Stimulated activated CD8-positive, alpha-beta memory T cell treated with anti-CD3 and anti-CD28 coated beads, Interleukin-12 subunit alpha, Interleukin-12 subunit beta, amount 100 ng/mL, for 24 hours (primary cell): ENCODE measurements around the gene KLHL41.
A peak's percentile ranks its signal among the peaks of the same experiment; 100 is the strongest.

Source experiments
- DNase-seq: peaks from one replicate; pipeline ENCODE4 v3.0.0-alpha.2; 2020; ENCODE audit errors: extremely low read depth

Gene KLHL41

GRCh38 chr2:169509298-169509885, at the start of gene KLHL41:
Gene KLHL41, plus strand, starts transcription at chr2:169509702. Its CDS starts 77 bp downstream, at chr2:169509779.
- no peak for DNase-seq

DNA sequence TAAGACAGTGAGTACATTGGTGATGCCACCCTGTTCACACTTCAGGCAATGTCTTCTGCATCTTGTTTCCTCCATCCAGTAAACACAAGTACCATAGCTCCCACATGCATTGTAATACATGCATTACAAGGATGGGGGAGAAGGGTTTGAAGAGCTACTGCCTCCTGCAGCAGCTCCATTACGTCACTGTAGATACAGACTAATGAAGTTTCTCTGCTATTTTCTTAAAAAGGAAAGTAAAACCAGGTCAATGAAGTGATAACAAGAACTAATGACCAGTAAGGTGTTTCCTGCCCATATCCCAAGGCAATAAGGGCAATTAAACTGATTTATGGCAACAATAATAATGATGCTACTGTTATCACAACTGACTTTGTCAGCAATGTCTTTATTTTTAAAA, 48.4 kb upstream of the KLHL41 start:
- DNase-seq, result no peak

GRCh38 chr2:169462896-169463695, 46.4 kb upstream of the KLHL41 start:
- DNase-seq, result no peak

- DNase-seq, result no peak
These were observed 45.0 kb upstream of the KLHL41 start for GRCh38 chr2:169464466-169464865.

DNA sequence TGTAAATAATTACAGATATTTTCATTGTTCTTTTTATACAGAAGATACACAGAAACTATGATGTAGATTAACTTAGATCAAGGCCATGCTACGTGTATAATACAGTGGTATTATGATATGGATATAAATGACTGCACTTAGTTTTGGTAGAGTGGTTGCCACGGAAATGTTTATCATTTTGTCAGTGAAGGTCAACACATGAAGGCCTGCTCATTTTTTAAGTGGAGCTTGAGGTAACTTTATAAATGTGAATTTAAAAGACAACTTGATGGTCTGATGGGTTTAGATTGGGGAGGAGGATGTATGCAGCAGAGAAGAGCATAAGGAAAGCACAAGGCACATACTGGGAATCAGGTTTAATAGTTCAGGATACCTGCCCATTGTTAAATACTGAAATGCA, 44.6 kb upstream of the KLHL41 start:
- DNase-seq, result no peak

DNA sequence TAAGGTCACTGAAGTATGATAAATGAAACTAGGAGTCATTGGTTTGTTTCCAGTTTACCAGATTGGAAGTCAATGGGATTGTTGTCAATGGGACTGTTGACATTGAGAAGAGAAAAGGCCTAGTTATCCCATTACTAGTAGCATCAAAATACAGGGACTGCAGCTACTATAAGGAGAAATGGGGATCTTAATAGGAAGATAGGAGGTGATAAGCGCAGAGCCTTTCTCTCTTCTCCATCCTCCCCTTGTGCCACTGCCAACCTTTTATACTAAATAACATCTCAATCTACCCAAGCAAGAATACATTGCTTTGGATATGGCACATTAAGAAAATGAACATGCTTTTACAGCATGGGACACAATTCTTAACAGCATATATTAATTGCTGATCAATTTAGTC, 40.7 kb upstream of the KLHL41 start:
- no peak for DNase-seq

GRCh38 chr2:169469952-169470572, 39.4 kb upstream of the KLHL41 start:
- DNase-seq, result no peak

DNA sequence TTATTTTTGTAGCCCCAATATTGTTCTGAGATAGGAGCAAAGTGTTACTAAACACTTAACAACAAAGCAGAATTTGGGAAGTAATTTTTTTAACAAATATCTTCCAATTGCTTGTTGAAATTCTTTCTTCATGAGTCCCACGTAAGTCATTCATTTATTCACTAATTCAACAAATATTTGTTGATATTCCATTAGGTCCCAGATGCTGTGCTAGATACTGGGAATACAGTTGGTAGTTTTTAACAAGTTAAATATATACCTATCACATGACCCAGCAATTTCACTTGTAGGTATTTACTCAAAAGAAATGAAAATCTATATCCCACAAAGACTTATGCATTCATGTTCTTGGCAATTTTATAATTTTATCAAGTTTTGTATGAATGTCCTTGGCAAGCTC, 37.3 kb upstream of the KLHL41 start:
- no peak for DNase-seq

DNA sequence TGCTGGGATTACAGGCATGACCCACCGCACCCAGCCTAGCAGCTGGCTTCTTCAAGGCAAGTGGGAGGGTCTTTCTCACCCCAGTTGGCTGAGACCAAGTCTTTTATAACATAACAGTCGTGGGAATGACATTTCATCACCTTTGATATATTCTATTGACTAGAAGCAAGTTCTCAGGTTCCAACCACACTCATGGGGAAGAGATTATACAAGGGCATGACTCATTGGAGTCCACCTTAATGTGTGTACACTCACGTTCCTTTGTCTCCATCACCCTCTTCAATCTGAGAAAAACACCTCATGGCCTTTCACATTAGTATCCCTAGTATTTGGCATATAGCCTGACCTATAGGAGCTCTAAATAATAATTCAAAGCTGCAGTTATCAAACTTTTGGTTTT, 33.0 kb upstream of the KLHL41 start:
- DNase-seq, result no peak

DNA sequence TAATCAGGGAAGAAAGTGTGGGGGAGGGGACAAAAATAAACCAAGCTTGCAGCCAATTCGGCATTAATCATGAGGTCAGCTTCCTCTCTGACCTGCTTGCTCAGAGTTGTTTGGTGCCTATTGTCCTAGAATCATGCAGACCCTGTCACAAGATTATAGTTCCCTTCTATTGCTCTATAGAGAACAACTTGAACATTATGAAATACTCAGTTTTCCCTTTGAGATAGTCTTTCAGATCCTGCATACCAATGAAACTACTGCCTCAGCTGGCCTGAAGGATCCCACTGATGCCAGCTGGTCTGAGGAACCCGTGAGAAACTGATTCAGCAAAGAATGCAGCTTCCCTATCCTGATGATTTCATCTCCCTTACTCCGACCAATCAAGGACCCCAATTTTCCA, 31.2 kb upstream of the KLHL41 start:
- DNase-seq, result no peak

- DNase-seq, result no peak
These were observed 30.7 kb upstream of the KLHL41 start for GRCh38 chr2:169478745-169479256.

GRCh38 chr2:169479257-169480078, 30.0 kb upstream of the KLHL41 start, which contains the start of gene BBS5:
Gene BBS5, plus strand, starts transcription at chr2:169479494. Its CDS starts 60 bp downstream, at chr2:169479554.
- DNase-seq, result peak; percentile 39

- no peak for DNase-seq
These were observed 29.4 kb upstream of the KLHL41 start for GRCh38 chr2:169480079-169480465.

DNA sequence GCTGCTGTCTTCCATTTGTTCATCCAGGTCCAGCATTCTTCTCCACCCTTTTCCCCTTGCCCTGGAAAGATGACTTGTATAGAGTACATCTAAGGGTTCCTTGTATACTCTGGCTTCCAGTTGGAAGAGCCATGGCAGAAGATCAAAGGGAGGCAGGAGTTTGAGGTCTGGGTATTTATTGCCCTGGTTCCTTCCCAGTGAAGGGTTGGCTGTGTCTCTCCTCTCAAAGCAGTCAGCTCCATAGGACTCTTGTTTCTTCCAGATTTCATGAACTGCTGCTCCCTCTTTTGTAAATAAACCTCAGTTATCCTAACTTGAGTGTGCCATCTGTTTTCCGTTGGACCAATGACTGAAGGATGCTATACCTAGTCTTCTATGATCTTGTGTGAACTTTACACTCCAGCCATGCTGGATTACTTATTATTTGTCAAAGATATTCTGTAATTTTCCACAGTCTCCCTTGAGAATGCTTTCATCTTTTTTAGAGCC, 23.8 kb upstream of the KLHL41 start:
- DNase-seq, result no peak

DNA sequence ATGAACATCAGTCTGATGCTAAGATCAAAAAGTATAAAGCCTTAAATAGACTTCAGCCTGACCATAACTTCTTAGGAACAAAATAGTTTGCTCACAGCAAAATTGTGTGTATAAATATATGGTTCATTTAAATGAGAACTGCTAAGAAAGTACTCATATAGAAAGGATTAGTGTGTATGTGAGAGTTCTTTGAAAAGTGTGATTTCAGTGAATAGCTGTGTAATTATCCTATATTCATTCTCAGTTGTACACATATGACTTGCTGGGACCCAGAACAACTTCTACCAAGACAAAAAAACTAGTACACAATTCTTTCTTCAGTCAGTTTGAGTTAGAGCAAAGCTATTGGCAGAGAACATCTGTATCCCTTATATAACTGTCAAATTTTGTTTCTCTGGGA, 23.0 kb upstream of the KLHL41 start:
- no peak for DNase-seq

- DNase-seq, result no peak
These were observed 18.7 kb upstream of the KLHL41 start for GRCh38 chr2:169490834-169491233.

DNA sequence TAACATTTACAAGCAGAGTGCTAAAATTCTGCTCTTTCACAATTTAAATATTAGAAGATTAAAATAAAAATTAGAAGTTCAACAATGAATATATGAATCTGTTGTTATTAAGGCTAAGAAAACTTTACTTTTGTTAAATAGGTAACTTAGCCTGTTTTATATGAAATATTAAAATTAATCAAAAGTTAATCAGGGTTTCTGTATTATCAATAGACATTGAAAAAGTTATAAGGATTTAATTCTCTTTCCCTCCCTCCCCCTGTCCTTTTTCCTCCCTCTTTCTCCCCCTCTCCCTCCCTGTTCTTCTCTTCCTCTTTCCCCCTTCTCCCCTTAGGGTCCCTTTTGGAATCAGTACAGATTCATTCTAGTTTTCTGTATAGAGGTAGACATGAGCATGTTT, 18.1 kb upstream of the KLHL41 start:
- no peak for DNase-seq

DNA sequence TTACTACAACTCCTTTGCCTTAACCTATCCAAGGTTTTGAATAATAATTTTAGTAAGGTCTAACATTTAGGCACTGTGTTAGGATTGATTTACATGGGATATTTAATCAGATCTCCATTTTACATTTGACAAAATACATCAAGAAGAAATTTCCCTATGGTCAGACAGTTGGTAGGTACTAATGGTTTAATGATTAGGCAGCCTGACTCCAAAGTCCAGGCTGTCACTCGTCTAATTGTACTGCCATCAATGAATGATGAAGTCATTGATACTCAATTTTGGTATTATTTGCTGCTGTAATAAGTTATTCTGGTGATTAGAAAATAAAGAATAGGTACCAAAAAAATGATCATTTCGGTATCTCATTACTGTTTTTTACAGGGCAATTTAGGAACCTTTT, 16.1 kb upstream of the KLHL41 start:
- no peak for DNase-seq

GRCh38 chr2:169495310-169495928, 14.1 kb upstream of the KLHL41 start:
- no peak for DNase-seq

GRCh38 chr2:169504651-169505050, 4.9 kb upstream of the KLHL41 start:
- no peak for DNase-seq

DNA sequence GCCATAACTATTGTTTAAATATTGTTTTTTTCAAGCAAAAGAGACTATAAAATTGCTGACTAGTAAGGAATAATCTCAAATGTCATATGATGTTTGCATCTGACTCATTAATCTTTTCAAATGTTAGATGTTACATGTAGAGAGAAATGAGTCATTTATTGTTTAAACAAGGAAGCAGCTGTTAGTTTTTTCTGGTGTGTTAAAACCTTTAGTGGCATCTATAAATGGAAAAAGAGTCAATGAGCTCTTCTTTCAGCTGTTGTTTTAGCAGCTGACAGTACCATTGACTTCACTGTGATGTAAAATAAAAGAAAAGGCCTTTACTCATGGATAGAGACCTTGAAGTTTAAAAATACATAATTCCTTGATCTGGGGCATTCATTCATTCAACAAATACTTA, 1.8 kb upstream of the KLHL41 start:
- DNase-seq, result no peak
